Neuronal stem cell (in vitro differentiated cells): ENCODE measurements around the gene RANBP3.
A peak's percentile ranks its signal among the peaks of the same experiment; 100 is the strongest.

ENCODE experiments used
- DNase-seq: peaks from one replicate; pipeline ENCODE4 v3.0.0-alpha.2; 2013; ENCODE audit warnings: low spot score
- H2AFZ ChIP-seq: one replicate; pipeline ENCODE4 v1.6.1; 2013; ENCODE audit warnings: mild to moderate bottlenecking, low read length, inconsistent platforms
- H2AK5ac ChIP-seq: 2 replicates; pipeline ENCODE4 v1.6.1; 2013; ENCODE audit warnings: low read depth, mild to moderate bottlenecking, inconsistent platforms, low read length, moderate library complexity, mixed read lengths
- H2BK120ac ChIP-seq: 2 replicates; pipeline ENCODE4 v1.6.1; 2013; ENCODE audit warnings: low read depth, mild to moderate bottlenecking, inconsistent platforms, low read length, moderate library complexity, mixed read lengths
- H2BK12ac ChIP-seq: one replicate; pipeline ENCODE4 v1.6.1; 2013; ENCODE audit warnings: low read length, inconsistent platforms
- H2BK15ac ChIP-seq: 2 replicates; pipeline ENCODE4 v1.6.1; 2013; ENCODE audit warnings: mild to moderate bottlenecking, low read length, inconsistent platforms, mixed read lengths
- H2BK5ac ChIP-seq: one replicate; pipeline ENCODE4 v1.6.1; 2013; ENCODE audit warnings: inconsistent platforms, mild to moderate bottlenecking, low read length, moderate library complexity
- H3K14ac ChIP-seq: one replicate; pipeline ENCODE4 v1.6.1; 2013; ENCODE audit warnings: low read length, inconsistent platforms
- H3K18ac ChIP-seq: 2 replicates; pipeline ENCODE4 v1.6.1; 2013; ENCODE audit warnings: low read length, inconsistent platforms
- H3K23ac ChIP-seq: 2 replicates; pipeline ENCODE4 v1.6.1; 2013; ENCODE audit warnings: low read depth, mild to moderate bottlenecking, mixed read lengths, low read length, inconsistent platforms; ENCODE audit not compliant: poor library complexity
- H3K27ac ChIP-seq: replicated peaks from 3 replicates; pipeline ENCODE4 v1.5.1; 2013; ENCODE audit warnings: low read length, inconsistent platforms
- H3K27me3 ChIP-seq, 3 experiments: 2 replicates each; pipeline ENCODE4 v1.6.1; 2013; ENCODE audit warnings: low read length in 3 of 3, mild to moderate bottlenecking in 2 of 3, inconsistent platforms in 1 of 3, low read depth in 1 of 3, mixed read lengths in 1 of 3, moderate library complexity in 1 of 3; ENCODE audit not compliant: control insufficient read depth in 3 of 3, insufficient read depth in 3 of 3
- H3K36me3 ChIP-seq, 2 donors: replicated peaks in 1 of 2; 2 replicates each; pipeline ENCODE4 v1.6.1; 2013; ENCODE audit warnings: low read length in 2 of 2; ENCODE audit not compliant: control insufficient read depth in 2 of 2, insufficient read depth in 2 of 2
- H3K4ac ChIP-seq: 2 replicates; pipeline ENCODE4 v1.6.1; 2013; ENCODE audit warnings: inconsistent platforms, mild to moderate bottlenecking, low read length, moderate library complexity
- H3K4me1 ChIP-seq, 2 donors: 1 replicate in 1 of 2; 2 replicates in 1 of 2; pipeline ENCODE4 v1.6.1; 2013; ENCODE audit warnings: low read length in 2 of 2, low read depth in 1 of 2; ENCODE audit not compliant: control insufficient read depth in 2 of 2, insufficient read depth in 1 of 2
- H3K4me2 ChIP-seq: one replicate; pipeline ENCODE4 v1.6.1; 2013; ENCODE audit warnings: mild to moderate bottlenecking, low read length, inconsistent platforms; ENCODE audit not compliant: insufficient read depth, poor library complexity, severe bottlenecking
- H3K4me3 ChIP-seq, 2 donors: 2 replicates each; pipeline ENCODE4 v1.5.1; 2013; ENCODE audit warnings: low read length in 2 of 2, mild to moderate bottlenecking in 2 of 2, inconsistent platforms in 1 of 2, moderate library complexity in 1 of 2
- H3K79me1 ChIP-seq: one replicate; pipeline ENCODE4 v1.6.1; 2013; ENCODE audit warnings: low read depth, mild to moderate bottlenecking, inconsistent platforms, low read length, moderate library complexity
- H3K9ac ChIP-seq: one replicate; pipeline ENCODE4 v1.6.1; 2013; ENCODE audit warnings: mild to moderate bottlenecking, low read depth, low read length, inconsistent platforms; ENCODE audit not compliant: poor library complexity
- H3K9me3 ChIP-seq, 2 donors: replicated peaks in 1 of 2; 2 replicates each; pipeline versions ENCODE3 to v1.6.1; 2013; ENCODE audit warnings: low read length in 2 of 2, mild to moderate bottlenecking in 2 of 2, inconsistent platforms in 1 of 2, low read depth in 1 of 2, mixed read lengths in 1 of 2, moderate library complexity in 1 of 2; ENCODE audit not compliant: control insufficient read depth in 2 of 2, insufficient read depth in 1 of 2
- H4K8ac ChIP-seq: one replicate; pipeline ENCODE4 v1.6.1; 2013; ENCODE audit warnings: low read depth, mild to moderate bottlenecking, inconsistent platforms, low read length, moderate library complexity
- H4K91ac ChIP-seq: one replicate; pipeline ENCODE4 v1.6.1; 2013; ENCODE audit warnings: low read length, low read depth, mild to moderate bottlenecking, inconsistent platforms; ENCODE audit not compliant: poor library complexity
- WGBS, 2 donors: extraction: QIAGEN DNeasy Blood & Tissue Kit; methylation state at CpG; one replicate each; pipeline ENCODE4 v1.1.7; 2013; ENCODE audit warnings: missing lambda C conversion rate in 2 of 2, mixed read lengths in 1 of 2; ENCODE audit not compliant: insufficient read length in 2 of 2, insufficient replicate concordance in 1 of 2; ENCODE audit errors: extremely low coverage in 2 of 2; 5-methylcytosine and 5-hydroxymethylcytosine counted together

RANBP3 gene

GRCh38 chr19:5908773-5909442 lies 69.0 kb downstream of the RANBP3 start:
- no peak overlapping the region for H2BK15ac ChIP-seq
- H3K4me1 ChIP-seq, result peaks cover 12 to 19% of the 10 kb centered on the region in 2 donors
- peak overlapping the region; percentile 17 for H3K23ac ChIP-seq
- no peak overlapping the region for H2BK120ac ChIP-seq
- H3K27me3 ChIP-seq, result no peaks in the 10 kb centered on the region
- no peak overlapping the region for H3K4me2 ChIP-seq
- peaks cover 3 to 5% of the 10 kb centered on the region in 2 donors for H3K36me3 ChIP-seq
- peak overlapping the region; percentile 56 for H2AK5ac ChIP-seq
- no peak overlapping the region for H4K8ac ChIP-seq
- no peak for DNase-seq
- no peak overlapping the region for H3K4me3 ChIP-seq
- H3K14ac ChIP-seq, result no peak overlapping the region
- peak overlapping the region; percentile 64 for H3K18ac ChIP-seq
- H4K91ac ChIP-seq, result no peak overlapping the region
- no peak overlapping the region for H2BK12ac ChIP-seq
- no peak overlapping the region for H3K9ac ChIP-seq
- H3K79me1 ChIP-seq, result peaks cover 3% of the 10 kb centered on the region
- H3K4ac ChIP-seq, result no peak overlapping the region
- no peak overlapping the region for H2AFZ ChIP-seq
- H3K9me3 ChIP-seq, result no peaks in the 10 kb centered on the region
- peak overlapping the region; percentile 43 for H3K27ac ChIP-seq
- whole genome bisulfite sequencing, 2 donors, result no CpG with 5 or more reads among the region's 14 CpGs
- no peak overlapping the region for H2BK5ac ChIP-seq

- Histone ChIP-seq H3K27me3 (no peaks in the 10 kb centered on the region), H4K8ac (no peak overlapping the region)
- WGBS, 2 donors, result no CpG with 5 or more reads among the region's 5 CpGs
Observed at GRCh38 chr19:5907241-5907640, 70.7 kb downstream of the RANBP3 start.

GRCh38 chr19:5905114-5905778 lies 72.7 kb downstream of the RANBP3 start:
- Histone ChIP-seq H3K36me3 (peaks cover 5 to 10% of the 10 kb centered on the region in 2 donors), H4K8ac (no peak overlapping the region), H3K79me1 (peaks cover 11% of the 10 kb centered on the region), H3K4me3 (peak overlapping the region; percentile 75 to 96), H4K91ac (no peak overlapping the region), H3K9me3 (no peaks in the 10 kb centered on the region), H2BK120ac (no peak overlapping the region), H3K27ac (no peak overlapping the region), H3K27me3 (no peaks in the 10 kb centered on the region), H2AFZ (peak overlapping the region; percentile 88), H2AK5ac (no peak overlapping the region), H3K4me2 (peak overlapping the region; percentile 97), H3K4ac (peak overlapping the region; percentile 53), H3K9ac (peak overlapping the region; percentile 99), H3K18ac (peak overlapping the region; percentile 95), H2BK12ac (no peak overlapping the region), H2BK5ac (no peak overlapping the region), H3K14ac (no peak overlapping the region), H3K4me1 (peaks cover 14 to 22% of the 10 kb centered on the region in 2 donors), H2BK15ac (no peak overlapping the region), H3K23ac (no peak overlapping the region)
- WGBS, 2 donors, result no CpG with 5 or more reads among the region's 31 CpGs
- no peak for DNase-seq

More at GRCh38 chr19:5907241-5907640, 70.7 kb downstream of the RANBP3 start:
- Histone ChIP-seq H3K36me3 (peaks cover 0 to 3% of the 10 kb centered on the region in 2 donors), H3K9me3 (no peaks in the 10 kb centered on the region), H3K27ac (no peak overlapping the region), H3K14ac (no peak overlapping the region), H3K4me1 (peaks cover 14 to 23% of the 10 kb centered on the region in 2 donors), H3K4me3 (no peak overlapping the region), H2BK120ac (no peak overlapping the region), H2AFZ (no peak overlapping the region), H3K18ac (no peak overlapping the region), H3K4ac (no peak overlapping the region), H2AK5ac (no peak overlapping the region), H3K79me1 (peaks cover 11% of the 10 kb centered on the region), H2BK15ac (no peak overlapping the region), H3K9ac (no peak overlapping the region), H3K4me2 (no peak overlapping the region), H3K23ac (no peak overlapping the region), H2BK5ac (no peak overlapping the region), H4K91ac (no peak overlapping the region), H2BK12ac (no peak overlapping the region)
- no peak for DNase-seq

GRCh38 chr19:5904352-5905113 lies 73.4 kb downstream of the RANBP3 start, which contains the start of gene VMAC:
VMAC (plus strand) TSS chr19:5904872; CDS start chr19:5904891, 19 bp downstream.
- Histone ChIP-seq H4K91ac (no peak within 1 kb of the TSS), H2BK120ac (no peak within 1 kb of the TSS), H2BK12ac (no peak within 1 kb of the TSS), H2AK5ac (no peak within 1 kb of the TSS), H4K8ac (no peak within 1 kb of the TSS), H2BK15ac (no peak within 1 kb of the TSS), H3K27ac (peak within 1 kb of the TSS; percentile 72), H3K9ac (peak within 1 kb of the TSS; percentile 99), H3K18ac (peak within 1 kb of the TSS; percentile 95), H3K23ac (peak within 1 kb of the TSS; percentile 52), H3K4me1 (peaks cover 9 to 14% of the 10 kb centered on the region in 2 donors), H2BK5ac (no peak within 1 kb of the TSS), H2AFZ (peak within 1 kb of the TSS; percentile 88), H3K4me3 (peak within 1 kb of the TSS; percentile 75 to 96), H3K27me3 (no peaks in the 10 kb centered on the region), H3K4me2 (peak within 1 kb of the TSS; percentile 99), H3K9me3 (no peaks in the 10 kb centered on the region), H3K36me3 (peaks cover 7 to 17% of the 10 kb centered on the region in 2 donors), H3K4ac (peak within 1 kb of the TSS; percentile 53), H3K79me1 (peaks cover 11% of the 10 kb centered on the region), H3K14ac (no peak within 1 kb of the TSS)
- peak; percentile 100 for DNase-seq
- no CpG with 5 or more reads among the region's 61 CpGs for WGBS, 2 donors
